HepG2 (cell line): ENCODE measurements around the gene PCSK2. TPM values are rescaled to one million over a fixed set of nuclear protein-coding genes. Genes with fewer than 3 reads are reported as not detected.

Experiments used
- ATAC-seq: fragments of 200-7000 bp; cut with Tn5 transposase; 3 replicates; pipeline ENCODE4 v1.9.1; 2020; ENCODE audit warnings: mild to moderate bottlenecking, moderate library complexity
- BruUV-seq: library from RNA; stranded (reverse); fragments of 400-500 nt; replicated peaks from 2 replicates; lab custom pipeline; 2021; lab: Mats Ljungman, UMichigan
- CTCF ChIA-PET: fragments of 300-600 bp; formaldehyde crosslinking; extraction: SDS; loops from one replicate; lab custom pipeline; 2021; ENCODE audit warnings: low total read pairs, inconsistent platforms, low intra/inter-chr PET ratio; lab: Yijun Ruan, JAX
- POLR2A ChIA-PET: fragments of 350-600 bp; sonication (Branson Sonifier 250); formaldehyde crosslinking; loops from one replicate; lab custom pipeline; 2020; ENCODE audit warnings: antibody characterized with exemption, inconsistent platforms; lab: Yijun Ruan, JAX
- DNase-seq: peaks from one replicate; pipeline ENCODE4 v3.0.0-alpha.2; 2015; ENCODE audit warnings: low spot score
- FAIRE-seq: peaks from 3 replicates; lab custom pipeline; 2011; peaks lifted over from hg19 to GRCh38; lab: Jason Lieb, UNC
- H2AFZ ChIP-seq: one replicate; pipeline ENCODE4 v1.6.1; 2011; ENCODE audit warnings: low read length, inconsistent platforms
- H3K27ac ChIP-seq: fragments of 300-600 bp; 3 replicates; pipeline ENCODE4 v1.8.0; 2011; ENCODE audit warnings: mixed run types, mild to moderate bottlenecking, mixed read lengths, low read length, inconsistent platforms; ENCODE audit not compliant: insufficient read depth; ENCODE audit errors: extremely low read length
- H3K27me3 ChIP-seq, 2 experiments: fragments of 200-600 bp in 1 of 2; 2 replicates in 1 of 2; 3 replicates in 1 of 2; pipeline versions ENCODE4 v1.6.0 to v1.8.0; 2011; ENCODE audit warnings: low read length in 2 of 2, mild to moderate bottlenecking in 2 of 2, moderate library complexity in 2 of 2, inconsistent platforms in 1 of 2; ENCODE audit not compliant: insufficient read depth in 2 of 2, control insufficient read depth in 1 of 2
- H3K36me3 ChIP-seq, 2 experiments: fragments of 200-600 bp in 1 of 2; replicated peaks in 1 of 2; 2 replicates in 1 of 2; 3 replicates in 1 of 2; pipeline versions ENCODE4 v1.5.1 to v1.8.0; 2011; ENCODE audit warnings: low read length in 2 of 2, inconsistent platforms in 1 of 2; ENCODE audit not compliant: insufficient read depth in 2 of 2, control insufficient read depth in 1 of 2
- H3K4me1 ChIP-seq: 2 replicates; pipeline ENCODE4 v1.5.1; 2012; ENCODE audit warnings: low read length, inconsistent platforms; ENCODE audit not compliant: insufficient read depth
- H3K4me2 ChIP-seq: 2 replicates; pipeline ENCODE4 v1.6.0; 2011; ENCODE audit warnings: low read depth, low read length, inconsistent platforms
- H3K4me3 ChIP-seq, 3 experiments: fragments of 200-600 bp in 1 of 3; sonication (generic), shearing (Covaris generic) in 1 of 3; replicated peaks in 1 of 3; 2 replicates each; pipeline ENCODE4 v1.5.1; 2011 to 2016; ENCODE audit warnings: low read length in 3 of 3, inconsistent platforms in 2 of 3, low read depth in 2 of 3, mild to moderate bottlenecking in 2 of 3, control low read depth in 1 of 3, mixed read lengths in 1 of 3; ENCODE audit not compliant: insufficient read depth in 1 of 3
- H3K79me2 ChIP-seq: one replicate; pipeline ENCODE4 v1.6.1; 2011; ENCODE audit warnings: low read length, inconsistent platforms; ENCODE audit not compliant: insufficient read depth
- H3K9ac ChIP-seq: 2 replicates; pipeline ENCODE4 v1.6.0; 2011; ENCODE audit warnings: mild to moderate bottlenecking, low read depth, low read length, inconsistent platforms; ENCODE audit not compliant: insufficient read depth
- H3K9me3 ChIP-seq: 2 replicates; pipeline ENCODE4 v1.5.1; 2012; ENCODE audit warnings: mild to moderate bottlenecking, low read length
- H4K20me1 ChIP-seq: 2 replicates; pipeline ENCODE4 v1.6.0; 2011; ENCODE audit warnings: inconsistent platforms, mild to moderate bottlenecking, low read length, moderate library complexity; ENCODE audit not compliant: insufficient read depth
- ATF7-NPFF ChIP-seq: sonication (generic); formaldehyde crosslinking; IDR thresholded peaks from 2 replicates; pipeline ENCODE4 v1.8.1; 2023; ENCODE audit warnings: mild to moderate bottlenecking, low read depth, missing genetic modification reagents, moderate library complexity
- MATR3 ChIP-seq: sonication (generic); formaldehyde crosslinking; IDR thresholded peaks from 2 replicates; pipeline ENCODE4 v1.4.0; 2020; ENCODE audit warnings: missing genetic modification reagents
- NFRKB ChIP-seq: fragments of 450-650 bp; IDR thresholded peaks from 2 replicates; pipeline ENCODE4 v1.6.1; 2017
- RFXANK ChIP-seq: IDR thresholded peaks from 2 replicates; pipeline ENCODE4 v1.6.1; 2016
- SNRNP70 ChIP-seq: fragments of 200-400 bp; formaldehyde crosslinking; IDR thresholded peaks from 2 replicates; pipeline ENCODE4 v1.6.1; 2017; ENCODE audit warnings: mild to moderate bottlenecking, low read depth, low read length, moderate library complexity
- TARDBP ChIP-seq: sonication (generic); formaldehyde crosslinking; IDR thresholded peaks from 2 replicates; pipeline ENCODE4 v1.8.0; 2022; ENCODE audit warnings: mild to moderate bottlenecking, missing genetic modification reagents
- YEATS4 ChIP-seq: sonication (generic); formaldehyde crosslinking; IDR thresholded peaks from 2 replicates; pipeline ENCODE4 v1.4.0; 2020; ENCODE audit warnings: missing genetic modification reagents, borderline replicate concordance
- ZMYM2 ChIP-seq: sonication (generic); formaldehyde crosslinking; IDR thresholded peaks from 2 replicates; pipeline ENCODE4 v1.8.0; 2022; ENCODE audit warnings: mild to moderate bottlenecking, missing genetic modification reagents
- ZNF274 ChIP-seq: sonication (generic); formaldehyde crosslinking; IDR thresholded peaks from 2 replicates; pipeline ENCODE4 v1.5.1; 2020; ENCODE audit warnings: mild to moderate bottlenecking, missing genetic modification reagents
- ZNF883 ChIP-seq: sonication (generic); formaldehyde crosslinking; IDR thresholded peaks from 2 replicates; pipeline ENCODE4 v1.5.1; 2020; ENCODE audit warnings: mild to moderate bottlenecking, missing genetic modification reagents; ENCODE audit errors: not compliant biosample characterization
- WGBS: methylation state at CpG from one replicate; pipeline ENCODE4 v1.1.6; 2017; ENCODE audit warnings: low lambda C conversion rate; 5-methylcytosine and 5-hydroxymethylcytosine counted together
- in situ Hi-C: cut with HindIII; loops from 2 replicates; pipeline ENCODE4 v1.10.0; 2017; ENCODE audit warnings: low pct_unique_long_range_greater_than_20kb; ENCODE audit not compliant: extremely low pct_ligation_motif_present
- intact Hi-C: fragments of 100-400 bp; cut with micrococcal nuclease; formaldehyde crosslinking; loops from one replicate; pipeline ENCODE4 v1.10.0; 2022; ENCODE audit not compliant: unreplicated experiment
- polyA plus RNA-seq, 8 experiments: library from polyadenylated mRNA; depleted of rRNA in 3 of 8; stranded (reverse) in 7 of 8; unstranded in 1 of 8; fragments of >200 nt; fragmentation: Illumina TruSeq in 4 of 8; extraction: Trizol in 4 of 8; gene quantifications; 2 replicates each; pipeline versions ENCODE4 v1.2.1 to v1.2.3, GENCODE V29; 2011 to 2016; ENCODE audit warnings: low read depth in 4 of 8, missing spikeins in 1 of 8, mixed read lengths in 1 of 8; ENCODE audit not compliant: insufficient read depth in 1 of 8
- total RNA-seq, 5 experiments: library from RNA; depleted of rRNA; stranded (reverse); fragments of >200 nt; fragmentation: Illumina TruSeq; extraction: Trizol; gene quantifications; 2 replicates each; pipeline ENCODE4 v1.2.3, GENCODE V29; 2016; ENCODE audit warnings: low read depth in 1 of 5
- TF ChIP-seq, protein P1 (sequence below): IDR thresholded peaks from 2 replicates; pipeline ENCODE4 v1.6.1; 2016; ENCODE audit warnings: missing genetic modification reagents, missing compliant biosample characterization
- TF ChIP-seq, protein P2 (sequence below): sonication (generic); formaldehyde crosslinking; IDR thresholded peaks from 2 replicates; pipeline ENCODE4 v1.8.0; 2022; ENCODE audit warnings: mild to moderate bottlenecking, missing genetic modification reagents

PCSK2 gene
- total and polyA plus RNA-seq, 2 of the 13 experiments (the other 11 are each of a cell fraction or from before 2014, with no cell fraction given): not detected

DNA sequence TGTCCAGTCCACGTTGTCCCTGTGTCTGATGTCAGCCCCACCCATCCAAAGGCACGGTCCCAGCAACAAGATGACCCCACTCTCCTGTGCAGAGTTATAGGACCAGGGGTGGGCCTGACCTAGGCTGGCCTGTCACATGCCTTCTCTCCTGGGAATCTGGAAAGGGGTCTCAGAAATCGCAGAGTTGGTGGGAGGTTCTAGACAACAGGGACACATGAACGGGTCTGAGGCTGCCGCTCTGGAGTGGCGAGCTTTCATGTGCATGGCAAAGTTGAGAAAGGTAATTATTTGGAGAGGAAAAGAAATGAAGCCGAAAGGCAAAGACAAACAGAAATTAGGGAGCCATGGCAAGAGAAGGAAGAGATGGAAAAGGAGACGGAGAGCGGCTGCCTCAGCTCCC lies 274.9 kb downstream of the PCSK2 start:
- ATAC-seq: no peak
- Histone ChIP-seq H2AFZ (no peak overlapping the region), H3K27ac (no peak overlapping the region), H3K36me3 (no peaks in the 10 kb centered on the region), H3K4me1 (peaks cover 19% of the 10 kb centered on the region), H4K20me1 (no peaks in the 10 kb centered on the region), H3K4me2 (no peak overlapping the region), H3K79me2 (no peaks in the 10 kb centered on the region), H3K4me3 (no peak overlapping the region), H3K9ac (no peak overlapping the region), H3K27me3 (peaks cover 1 to 59% of the 10 kb centered on the region in 2 experiments; a peak in 4 of 5 replicates), H3K9me3 (no peaks in the 10 kb centered on the region)
- BruUV-seq: no TSS peak
- intact Hi-C loops (no loop called here), in situ Hi-C loops (loop anchor here (25.0 kb wide), 1 partner anchor 786 kb away; the partner anchor contains the start of gene ZNF133)
- FAIRE-seq: no peak
- CTCF ChIA-PET: no interaction called here
- POLR2A ChIA-PET: no interaction called here
- DNase-seq: no peak
- 32% methylated on average over 9 of the region's 9 CpGs for WGBS
- TF ChIP-seq NFRKB (no peak), TARDBP (CRISPR knock-in tag) (no peak), ZMYM2 (CRISPR knock-in tag) (no peak), ATF7-NPFF (no peak), RFXANK (CRISPR knock-in tag) (no peak), SNRNP70 (no peak), MATR3 (CRISPR knock-in tag) (no peak), YEATS4 (CRISPR knock-in tag) (no peak), ZNF274 (CRISPR knock-in tag) (no peak), ZNF883 (CRISPR knock-in tag) (no peak)
- TF ChIP-seq, protein P1, sequence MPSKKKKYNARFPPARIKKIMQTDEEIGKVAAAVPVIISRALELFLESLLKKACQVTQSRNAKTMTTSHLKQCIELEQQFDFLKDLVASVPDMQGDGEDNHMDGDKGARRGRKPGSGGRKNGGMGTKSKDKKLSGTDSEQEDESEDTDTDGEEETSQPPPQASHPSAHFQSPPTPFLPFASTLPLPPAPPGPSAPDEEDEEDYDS (CRISPR knock-in tag): no peak
- TF ChIP-seq, protein P2, sequence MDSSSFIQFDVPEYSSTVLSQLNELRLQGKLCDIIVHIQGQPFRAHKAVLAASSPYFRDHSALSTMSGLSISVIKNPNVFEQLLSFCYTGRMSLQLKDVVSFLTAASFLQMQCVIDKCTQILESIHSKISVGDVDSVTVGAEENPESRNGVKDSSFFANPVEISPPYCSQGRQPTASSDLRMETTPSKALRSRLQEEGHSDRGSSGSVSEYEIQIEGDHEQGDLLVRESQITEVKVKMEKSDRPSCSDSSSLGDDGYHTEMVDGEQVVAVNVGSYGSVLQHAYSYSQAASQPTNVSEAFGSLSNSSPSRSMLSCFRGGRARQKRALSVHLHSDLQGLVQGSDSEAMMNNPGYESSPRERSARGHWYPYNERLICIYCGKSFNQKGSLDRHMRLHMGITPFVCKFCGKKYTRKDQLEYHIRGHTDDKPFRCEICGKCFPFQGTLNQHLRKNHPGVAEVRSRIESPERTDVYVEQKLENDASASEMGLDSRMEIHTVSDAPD: no peak
